Endodermal cell (in vitro differentiated cells): ENCODE measurements around the gene AP2S1. TPM values are rescaled to one million over a fixed set of nuclear protein-coding genes. Genes with fewer than 3 reads are reported as not detected.

ENCODE experiments used
- DNase-seq: peaks from one replicate; pipeline ENCODE4 v3.0.0-alpha.2; 2017
- H3K27ac ChIP-seq: 2 replicates; pipeline ENCODE4 v1.5.1; 2013; ENCODE audit warnings: mild to moderate bottlenecking, low read depth, low read length, moderate library complexity
- H3K27me3 ChIP-seq: 2 replicates; pipeline ENCODE4 v1.6.1; 2013; ENCODE audit warnings: mild to moderate bottlenecking, low read length, moderate library complexity; ENCODE audit not compliant: insufficient read depth, control insufficient read depth, poor library complexity, severe bottlenecking
- H3K36me3 ChIP-seq: 2 replicates; pipeline ENCODE4 v1.7.0; 2013; ENCODE audit warnings: mild to moderate bottlenecking, low read length, moderate library complexity; ENCODE audit not compliant: control insufficient read depth, insufficient read depth
- H3K4me1 ChIP-seq: one replicate; pipeline ENCODE4 v1.7.0; 2013; ENCODE audit warnings: low read length; ENCODE audit not compliant: control insufficient read depth, insufficient read depth
- H3K4me3 ChIP-seq: 2 replicates; pipeline ENCODE4 v1.5.1; 2013; ENCODE audit warnings: mild to moderate bottlenecking, low read length, moderate library complexity
- H3K9ac ChIP-seq: 2 replicates; pipeline ENCODE4 v1.6.1; 2013; ENCODE audit warnings: mild to moderate bottlenecking, low read length, moderate library complexity; ENCODE audit not compliant: poor library complexity, severe bottlenecking; ENCODE audit errors: extremely low read depth
- H3K9me3 ChIP-seq: 2 replicates; pipeline ENCODE4 v1.6.1; 2013; ENCODE audit warnings: mild to moderate bottlenecking, low read length, moderate library complexity; ENCODE audit not compliant: control insufficient read depth
- H3K27ac Mint-ChIP-seq: 2 replicates; pipeline ENCODE4 v1.8.0; 2020; ENCODE audit warnings: mixed read lengths
- H3K27me3 Mint-ChIP-seq: 2 replicates; pipeline ENCODE4 v1.8.0; 2021; ENCODE audit warnings: mild to moderate bottlenecking, mixed read lengths; ENCODE audit not compliant: insufficient read depth
- H3K36me3 Mint-ChIP-seq: 2 replicates; pipeline ENCODE4 v1.8.0; 2020; ENCODE audit warnings: low read depth, mixed read lengths
- H3K4me1 Mint-ChIP-seq: 2 replicates; pipeline ENCODE4 v1.8.0; 2020; ENCODE audit warnings: mixed read lengths
- H3K4me3 Mint-ChIP-seq: 2 replicates; pipeline ENCODE4 v1.8.0; 2020; ENCODE audit warnings: mild to moderate bottlenecking, moderate library complexity, mixed read lengths
- H3K9me3 Mint-ChIP-seq: 2 replicates; pipeline ENCODE4 v1.8.0; 2020; ENCODE audit warnings: mild to moderate bottlenecking, mixed read lengths
- CTCF ChIP-seq: fragments of 200-600 bp; sonication (generic); conservative IDR thresholded peaks from 2 replicates; pipeline ENCODE4 v1.5.0; 2021; ENCODE audit warnings: antibody characterized with exemption, mild to moderate bottlenecking
- WGBS, 2 experiments: methylation state at CpG; one replicate each; pipeline versions ENCODE4 v1.1.5 to v1.1.7; 2013; ENCODE audit warnings: missing lambda C conversion rate in 2 of 2, mixed read lengths in 1 of 2; ENCODE audit not compliant: insufficient coverage in 1 of 2, insufficient read length in 1 of 2; 5-methylcytosine and 5-hydroxymethylcytosine counted together
- total RNA-seq, 2 donors: library from RNA; stranded (reverse); fragmentation: NEBNext Ultra II Directional in 1 of 2; extraction: Animal tissue kit (Norgen Biotek cat#: 25700) in 1 of 2; gene quantifications; 2 replicates in 1 of 2; 3 replicates in 1 of 2; pipeline ENCODE4 v1.2.1, GENCODE V29; 2021

The AP2S1 gene
- total RNA-seq, 2 donors from 2014 or later = 162 to 214 TPM

GRCh38 chr19:46861691-46862502 lies 11.3 kb upstream of the AP2S1 start:
- Histone ChIP-seq H3K27ac (no peak overlapping the region), H3K4me3 (peak overlapping the region; percentile 89), H3K36me3 (no peaks in the 10 kb centered on the region), H3K9ac (peak overlapping the region; percentile 50), H3K27me3 (peaks cover 34% of the 10 kb centered on the region), H3K4me1 (peaks cover 7% of the 10 kb centered on the region), H3K9me3 (no peaks in the 10 kb centered on the region)
- Mint-ChIP-seq H3K9me3 (no peaks in the 10 kb centered on the region), H3K36me3 (peaks cover 10% of the 10 kb centered on the region), H3K27me3 (peaks cover 5% of the 10 kb centered on the region), H3K4me3 (no peak overlapping the region), H3K4me1 (peaks cover 23% of the 10 kb centered on the region), H3K27ac (no peak overlapping the region)
- WGBS, 2 experiments = 0 to 1% methylated on average over 16 to 19 of the region's 19 CpGs
- TF ChIP-seq CTCF = no peak
- DNase-seq = peak; percentile 65

- Mint-ChIP-seq H3K27ac (peak within 1 kb of the TSS; percentile 78), H3K4me1 (peaks cover 16% of the 10 kb centered on the region), H3K9me3 (no peaks in the 10 kb centered on the region), H3K36me3 (peaks cover 7% of the 10 kb centered on the region), H3K27me3 (peaks cover 5% of the 10 kb centered on the region), H3K4me3 (no peak within 1 kb of the TSS)
- Histone ChIP-seq H3K36me3 (no peaks in the 10 kb centered on the region), H3K27ac (peak within 1 kb of the TSS; percentile 99), H3K4me1 (peaks cover under 1% of the 10 kb centered on the region), H3K9ac (peak within 1 kb of the TSS; percentile 80), H3K27me3 (peaks cover 31% of the 10 kb centered on the region), H3K4me3 (peak within 1 kb of the TSS; percentile 89), H3K9me3 (no peaks in the 10 kb centered on the region)
- TF ChIP-seq CTCF = no peak
- peak; percentile 65 for DNase-seq
- 0% methylated on average over 62 of the region's 91 CpGs; no CpG with 5 or more reads in 1 of the 2 experiments for WGBS, 2 experiments
Measured at GRCh38 chr19:46860846-46861690, 10.4 kb upstream of the AP2S1 start, which contains the start of gene ARHGAP35. ARHGAP35 (plus strand) TSS chr19:46860997; CDS start chr19:46918676, 57,679 bp downstream.

GRCh38 chr19:46860125-46860845 lies 9.6 kb upstream of the AP2S1 start:
- whole genome bisulfite sequencing, 2 experiments = 0% methylated on average over 37 to 87 of the region's 89 CpGs

More at GRCh38 chr19:46860125-46860845, 9.6 kb upstream of the AP2S1 start:
- H3K27me3 ChIP-seq = peaks cover 25% of the 10 kb centered on the region
- peak overlapping the region; percentile 99 for H3K27ac ChIP-seq
- H3K4me3 ChIP-seq = peak overlapping the region; percentile 83
- H3K4me1 ChIP-seq = no peaks in the 10 kb centered on the region
- H3K9me3 Mint-ChIP-seq = no peaks in the 10 kb centered on the region
- no peak overlapping the region for H3K4me3 Mint-ChIP-seq
- TF ChIP-seq CTCF = no peak
- peaks cover 7% of the 10 kb centered on the region for H3K27me3 Mint-ChIP-seq
- peak overlapping the region; percentile 80 for H3K9ac ChIP-seq
- H3K36me3 Mint-ChIP-seq = peaks cover 2% of the 10 kb centered on the region
- no peaks in the 10 kb centered on the region for H3K36me3 ChIP-seq
- peaks cover 9% of the 10 kb centered on the region for H3K4me1 Mint-ChIP-seq
- DNase-seq = peak; percentile 99
- H3K27ac Mint-ChIP-seq = peak overlapping the region; percentile 78
- no peaks in the 10 kb centered on the region for H3K9me3 ChIP-seq
